HL-60 (cell line): ENCODE measurements around the gene LAMA3.

Experiments used
- CTCF ChIP-seq: IDR thresholded peaks from one replicate; pipeline ENCODE4 v1.5.1; 2011; ENCODE audit warnings: low read length, control low read depth, inconsistent platforms; ENCODE audit not compliant: insufficient read depth
- POLR2AphosphoS5 ChIP-seq: IDR thresholded peaks from 2 replicates; pipeline ENCODE4 v1.6.1; 2012; ENCODE audit warnings: low read depth

GRCh38 chr18:23929362-23929930 is 240.2 kb downstream of the LAMA3 start:
- no peak for TF ChIP-seq CTCF
- TF ChIP-seq POLR2AphosphoS5, result no peak
